HG03103 (cell line): ENCODE data around the gene ITPR2.

Experiments
- ATAC-seq: cut with Tn5 transposase; IDR thresholded peaks from one replicate; pipeline ENCODE4 v1.9.1; 2021; ENCODE audit warnings: low read depth; ENCODE audit not compliant: unreplicated experiment

The ITPR2 gene

GRCh38 chr12:26825459-26826016 is 7.5 kb downstream of the ITPR2 start:
- ATAC-seq: no peak

GRCh38 chr12:26823390-26823789 is 9.6 kb downstream of the ITPR2 start:
- ATAC-seq: no peak

GRCh38 chr12:26822026-26822425 is 11.0 kb downstream of the ITPR2 start:
- ATAC-seq: no peak

- no peak for ATAC-seq
Observed at GRCh38 chr12:26821212-26821701, 11.7 kb downstream of the ITPR2 start.

- ATAC-seq: no peak
Observed at GRCh38 chr12:26818636-26819035, 14.4 kb downstream of the ITPR2 start.

GRCh38 chr12:26818201-26818600 is 14.8 kb downstream of the ITPR2 start:
- no peak for ATAC-seq

- ATAC-seq: peak; percentile 77
Observed at GRCh38 chr12:26817183-26817591, 15.8 kb downstream of the ITPR2 start.

GRCh38 chr12:26813812-26814211 is 19.2 kb downstream of the ITPR2 start:
- ATAC-seq: no peak

GRCh38 chr12:26810330-26810729 is 22.7 kb downstream of the ITPR2 start:
- no peak for ATAC-seq

GRCh38 chr12:26809611-26810285 is 23.2 kb downstream of the ITPR2 start:
- ATAC-seq: no peak

- ATAC-seq: no peak
Observed at GRCh38 chr12:26808766-26809476, 24.1 kb downstream of the ITPR2 start.

GRCh38 chr12:26807292-26807691 is 25.7 kb downstream of the ITPR2 start:
- no peak for ATAC-seq

GRCh38 chr12:26806556-26806955 is 26.4 kb downstream of the ITPR2 start:
- no peak for ATAC-seq

GRCh38 chr12:26805401-26805971 is 27.5 kb downstream of the ITPR2 start:
- ATAC-seq: no peak

- ATAC-seq: no peak
Observed at GRCh38 chr12:26803552-26803951, 29.4 kb downstream of the ITPR2 start.

- no peak for ATAC-seq
Observed at GRCh38 chr12:26801486-26801885, 31.5 kb downstream of the ITPR2 start.

GRCh38 chr12:26800858-26801257 is 32.1 kb downstream of the ITPR2 start:
- ATAC-seq: no peak

GRCh38 chr12:26800347-26800746 is 32.6 kb downstream of the ITPR2 start:
- ATAC-seq: no peak

- no peak for ATAC-seq
Observed at GRCh38 chr12:26799741-26800140, 33.3 kb downstream of the ITPR2 start.

- no peak for ATAC-seq
Observed at GRCh38 chr12:26798640-26799039, 34.4 kb downstream of the ITPR2 start.

GRCh38 chr12:26798023-26798422 is 35.0 kb downstream of the ITPR2 start:
- ATAC-seq: no peak
